Liver (tissue), 9 donors: ENCODE measurements around the gene IL1RN. TPM values are rescaled to one million over a fixed set of nuclear protein-coding genes. Genes with fewer than 3 reads are reported as not detected.

Experiments
- DNase-seq: peaks from one replicate; pipeline ENCODE4 v3.0.0-alpha.2; 2017; ENCODE audit warnings: low spot score
- H3K27ac ChIP-seq, 2 donors: one replicate each; pipeline ENCODE4 v1.7.0; 2013; ENCODE audit warnings: inconsistent platforms in 2 of 2, low read length in 2 of 2, control low read depth in 1 of 2, low read depth in 1 of 2, mild to moderate bottlenecking in 1 of 2
- H3K27me3 ChIP-seq, 4 donors: one replicate each; pipeline versions ENCODE4 v1.6.1 to v1.7.0; 2013; ENCODE audit warnings: low read length in 3 of 4, inconsistent platforms in 1 of 4, mild to moderate bottlenecking in 1 of 4, moderate library complexity in 1 of 4; ENCODE audit not compliant: control insufficient read depth in 4 of 4, insufficient read depth in 4 of 4
- H3K36me3 ChIP-seq, 4 donors: one replicate each; pipeline versions ENCODE4 v1.6.1 to v1.7.0; 2013; ENCODE audit warnings: low read length in 3 of 4, mild to moderate bottlenecking in 3 of 4, low read depth in 1 of 4, moderate library complexity in 1 of 4; ENCODE audit not compliant: control insufficient read depth in 4 of 4, insufficient read depth in 3 of 4
- H3K4me1 ChIP-seq, 4 donors: one replicate each; pipeline versions ENCODE4 v1.6.1 to v1.7.0; 2013; ENCODE audit warnings: low read length in 3 of 4, mild to moderate bottlenecking in 3 of 4, moderate library complexity in 1 of 4; ENCODE audit not compliant: control insufficient read depth in 4 of 4, insufficient read depth in 4 of 4
- H3K4me3 ChIP-seq, 3 donors: one replicate each; pipeline versions ENCODE4 v1.6.1 to v1.7.0; 2013; ENCODE audit warnings: low read length in 3 of 3, control low read depth in 1 of 3, low read depth in 1 of 3, mild to moderate bottlenecking in 1 of 3
- H3K9ac ChIP-seq, 2 donors: one replicate each; pipeline ENCODE4 v1.7.0; 2013; ENCODE audit warnings: low read length in 2 of 2, mild to moderate bottlenecking in 2 of 2, moderate library complexity in 2 of 2, control low read depth in 1 of 2, low read depth in 1 of 2
- H3K9me3 ChIP-seq, 4 donors: one replicate each; pipeline versions ENCODE4 v1.6.1 to v1.7.0; 2013; ENCODE audit warnings: low read length in 3 of 4; ENCODE audit not compliant: control insufficient read depth in 4 of 4
- EGR1 ChIP-seq, 2 donors: IDR thresholded peaks; 2 replicates each; pipeline ENCODE4 v1.6.1; 2016 to 2018; ENCODE audit warnings: antibody characterized with exemption in 2 of 2, low read depth in 2 of 2
- FOXA1 ChIP-seq: IDR thresholded peaks from 2 replicates; pipeline ENCODE4 v1.6.1; 2016; ENCODE audit warnings: antibody characterized with exemption
- FOXA2 ChIP-seq: IDR thresholded peaks from 2 replicates; pipeline ENCODE4 v1.6.1; 2016; ENCODE audit warnings: antibody characterized with exemption
- HNF4A ChIP-seq, 2 donors: conservative IDR thresholded peaks; 2 replicates each; pipeline ENCODE4 v1.6.1; 2016; ENCODE audit warnings: antibody characterized with exemption in 2 of 2, mild to moderate bottlenecking in 2 of 2
- HNF4G ChIP-seq: IDR thresholded peaks from 2 replicates; pipeline ENCODE4 v1.6.1; 2016; ENCODE audit warnings: antibody characterized with exemption
- JUND ChIP-seq, 2 donors: IDR thresholded peaks; 2 replicates each; pipeline ENCODE4 v1.6.1; 2016; ENCODE audit warnings: antibody characterized with exemption in 2 of 2
- NR2F2 ChIP-seq: IDR thresholded peaks from 2 replicates; pipeline ENCODE4 v1.6.1; 2016; ENCODE audit warnings: antibody characterized with exemption
- RAD21 ChIP-seq, 2 donors: IDR thresholded peaks; 2 replicates each; pipeline ENCODE4 v1.6.1; 2016; ENCODE audit warnings: antibody characterized with exemption in 2 of 2, mild to moderate bottlenecking in 2 of 2
- RXRA ChIP-seq, 2 donors: IDR thresholded peaks; 2 replicates each; pipeline ENCODE4 v1.6.1; 2017 to 2018; ENCODE audit warnings: antibody characterized with exemption in 2 of 2, mild to moderate bottlenecking in 1 of 2
- SP1 ChIP-seq: IDR thresholded peaks from 2 replicates; pipeline ENCODE4 v1.6.1; 2018; ENCODE audit warnings: antibody characterized with exemption, mild to moderate bottlenecking
- YY1 ChIP-seq: IDR thresholded peaks from 2 replicates; pipeline ENCODE4 v1.6.1; 2016; ENCODE audit warnings: antibody characterized with exemption, mild to moderate bottlenecking
- WGBS: extraction: QIAGEN DNeasy Blood & Tissue Kit; methylation state at CpG from one replicate; pipeline ENCODE4 v1.1.7; 2013; 5-methylcytosine and 5-hydroxymethylcytosine counted together
- polyA plus RNA-seq, 2 donors: library from polyadenylated mRNA; stranded (reverse) in 1 of 2; unstranded in 1 of 2; fragments of 200-250 nt in 1 of 2; fragments of >200 nt in 1 of 2; fragmentation: Nextera tagmentation in 1 of 2; extraction: Ambion mirVana in 1 of 2; gene quantifications; one replicate each; pipeline versions ENCODE4 v1.2.1 to v1.2.3, GENCODE V29; 2013 to 2015
- total RNA-seq, 2 donors: library from RNA; depleted of rRNA; stranded (reverse); fragments of >200 nt; gene quantifications; one replicate each; pipeline ENCODE4 v1.2.3, GENCODE V29; 2014
- TF ChIP-seq, protein P1 (sequence below): IDR thresholded peaks from 2 replicates; pipeline ENCODE4 v1.6.1; 2016; ENCODE audit warnings: antibody characterized with exemption
- TF ChIP-seq, protein P2 (sequence below): IDR thresholded peaks from 2 replicates; pipeline ENCODE4 v1.6.1; 2016; ENCODE audit warnings: antibody characterized with exemption
- TF ChIP-seq, protein P3 (sequence below): fragments of 150-350 bp; IDR thresholded peaks from 2 replicates; pipeline ENCODE4 v1.5.1; 2017; ENCODE audit warnings: improper control_type of control experiment, low read depth, low read length; ENCODE audit not compliant: missing input control
- donor health status: healthy.
- donor health status: healthy.
- donor health status: healthy.
- donor health status: healthy.
- donor health status: healthy.

IL1RN gene
- total and polyA plus RNA-seq, 4 donors: 3.9 to 121 (median 25.8) TPM

DNA sequence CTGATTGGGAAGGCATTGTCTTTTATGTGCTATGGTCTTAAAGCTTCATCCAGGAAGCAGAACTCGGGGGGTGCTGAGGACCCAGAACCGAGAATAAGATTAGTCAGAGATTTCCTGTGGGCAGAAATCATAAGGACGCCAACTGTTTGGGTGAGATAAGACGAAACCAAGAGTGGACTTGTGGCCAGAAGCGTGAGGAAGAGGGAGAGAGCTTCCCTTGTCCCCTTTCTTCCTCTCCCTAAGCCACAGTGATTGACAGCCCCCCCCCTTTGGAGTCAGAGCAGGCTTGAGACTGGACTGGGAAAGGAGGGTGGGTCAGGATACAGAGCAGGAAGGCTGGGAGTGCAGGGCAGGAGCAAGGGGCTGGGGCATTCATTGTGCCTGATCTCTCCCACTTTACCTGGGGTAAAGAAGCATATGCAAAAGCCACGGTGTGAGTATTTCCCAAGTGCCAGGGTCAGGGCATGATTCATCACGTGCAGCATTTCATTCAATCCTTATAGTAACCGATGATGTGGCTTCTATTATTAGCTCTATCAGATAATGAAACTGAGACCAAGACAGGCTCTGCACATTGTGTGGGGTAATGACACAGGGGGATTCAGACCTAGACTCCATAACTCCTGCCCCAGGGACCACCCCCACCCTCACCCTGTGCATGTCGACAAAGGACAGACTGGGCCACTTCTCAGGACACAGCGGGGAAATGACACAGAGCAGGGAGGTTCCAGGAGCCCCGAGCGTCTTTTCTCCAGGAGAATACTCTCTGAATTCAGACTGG, 3.0 kb upstream of the IL1RN start:
- peaks cover 0 to 4% (median 2%) of the 10 kb centered on the region in 4 donors for H3K36me3 ChIP-seq
- H3K4me1 ChIP-seq: peaks cover 4 to 41% (median 7%) of the 10 kb centered on the region in 4 donors
- H3K9ac ChIP-seq: peak overlapping the region in 1 of 2 donors; percentile 40
- 65% methylated on average over 12 of the region's 12 CpGs for WGBS
- H3K27me3 ChIP-seq: no peaks in the 10 kb centered on the region
- H3K27ac ChIP-seq: peak overlapping the region in 1 of 2 donors; percentile 34
- TF ChIP-seq SP1: no peak
- TF ChIP-seq, protein P1, sequence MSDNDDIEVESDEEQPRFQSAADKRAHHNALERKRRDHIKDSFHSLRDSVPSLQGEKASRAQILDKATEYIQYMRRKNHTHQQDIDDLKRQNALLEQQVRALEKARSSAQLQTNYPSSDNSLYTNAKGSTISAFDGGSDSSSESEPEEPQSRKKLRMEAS: no peak
- no peak for TF ChIP-seq RAD21 (IDR thresholded peaks at IDR 0.05)
- no peak for TF ChIP-seq JUND (IDR thresholded peaks at IDR 0.05)
- no peak for TF ChIP-seq EGR1 (IDR thresholded peaks at IDR 0.05; ENCODE audit: low read depth in 2 of 2)
- no peak for TF ChIP-seq HNF4G
- TF ChIP-seq FOXA1: no peak
- no peak for TF ChIP-seq NR2F2
- TF ChIP-seq, protein P2, sequence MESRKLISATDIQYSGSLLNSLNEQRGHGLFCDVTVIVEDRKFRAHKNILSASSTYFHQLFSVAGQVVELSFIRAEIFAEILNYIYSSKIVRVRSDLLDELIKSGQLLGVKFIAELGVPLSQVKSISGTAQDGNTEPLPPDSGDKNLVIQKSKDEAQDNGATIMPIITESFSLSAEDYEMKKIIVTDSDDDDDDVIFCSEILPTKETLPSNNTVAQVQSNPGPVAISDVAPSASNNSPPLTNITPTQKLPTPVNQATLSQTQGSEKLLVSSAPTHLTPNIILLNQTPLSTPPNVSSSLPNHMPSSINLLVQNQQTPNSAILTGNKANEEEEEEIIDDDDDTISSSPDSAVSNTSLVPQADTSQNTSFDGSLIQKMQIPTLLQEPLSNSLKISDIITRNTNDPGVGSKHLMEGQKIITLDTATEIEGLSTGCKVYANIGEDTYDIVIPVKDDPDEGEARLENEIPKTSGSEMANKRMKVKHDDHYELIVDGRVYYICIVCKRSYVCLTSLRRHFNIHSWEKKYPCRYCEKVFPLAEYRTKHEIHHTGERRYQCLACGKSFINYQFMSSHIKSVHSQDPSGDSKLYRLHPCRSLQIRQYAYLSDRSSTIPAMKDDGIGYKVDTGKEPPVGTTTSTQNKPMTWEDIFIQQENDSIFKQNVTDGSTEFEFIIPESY: no peak
- TF ChIP-seq HNF4A (conservative IDR thresholded peaks at IDR 0.05): no peak
- no peak for TF ChIP-seq RXRA (IDR thresholded peaks at IDR 0.05)
- H3K4me3 ChIP-seq: no peak overlapping the region
- no peaks in the 10 kb centered on the region for H3K9me3 ChIP-seq
- no peak for DNase-seq

DNA sequence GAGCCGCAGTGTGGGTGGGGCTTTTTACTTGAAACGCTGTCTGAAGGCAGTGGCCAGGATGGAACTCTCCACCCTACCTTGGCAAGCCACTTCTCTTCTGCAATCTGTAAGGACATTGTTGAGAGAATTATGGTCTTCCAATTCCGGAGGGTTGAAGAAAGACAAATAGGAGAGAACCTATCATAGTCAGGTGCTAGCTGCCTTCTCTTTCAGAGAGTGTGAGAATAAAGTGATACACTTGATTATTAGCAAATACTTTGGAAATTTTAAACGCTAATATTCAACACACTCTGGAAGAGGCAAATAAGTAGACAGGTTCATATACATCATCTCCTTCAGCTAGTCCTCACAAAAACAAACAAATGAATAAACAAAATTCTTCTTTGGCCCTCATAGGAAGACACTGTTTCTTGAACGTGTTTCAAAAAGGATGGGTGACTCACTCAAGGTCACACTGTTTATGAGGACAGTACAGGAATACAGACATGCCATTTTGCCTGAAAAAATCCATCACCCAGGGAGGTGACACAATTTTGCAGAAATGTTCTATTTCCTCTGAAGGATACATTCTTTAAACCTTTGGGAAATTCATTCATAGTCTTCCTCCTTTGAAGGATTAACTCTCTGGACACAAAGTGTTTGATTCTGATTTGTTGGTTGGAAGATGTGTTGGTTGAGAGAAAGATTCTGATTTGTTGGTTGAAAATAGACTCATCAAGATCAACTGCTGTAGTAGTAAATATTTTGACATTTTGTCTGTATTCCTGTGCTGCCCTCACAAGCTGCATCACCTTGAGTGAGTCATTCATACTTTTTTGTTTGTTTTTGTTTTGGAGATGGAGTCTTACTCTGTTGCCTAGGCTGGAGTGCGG, 2.2 kb upstream of the IL1RN start:
- H3K9ac ChIP-seq: peak overlapping the region in 1 of 2 donors; percentile 40
- 82% methylated on average over 6 of the region's 6 CpGs for WGBS
- H3K4me3 ChIP-seq: no peak overlapping the region
- peak overlapping the region; percentile 90 to 94 for H3K27ac ChIP-seq
- DNase-seq: no peak
- H3K4me1 ChIP-seq: peaks cover 4 to 48% (median 10%) of the 10 kb centered on the region in 4 donors
- H3K27me3 ChIP-seq: no peaks in the 10 kb centered on the region
- no peaks in the 10 kb centered on the region for H3K9me3 ChIP-seq
- no peak for TF ChIP-seq NR2F2
- no peak for TF ChIP-seq FOXA2
- TF ChIP-seq, protein P2: no peak
- no peak for TF ChIP-seq FOXA1
- no peak for TF ChIP-seq SP1
- TF ChIP-seq YY1: no peak
- TF ChIP-seq, protein P3, sequence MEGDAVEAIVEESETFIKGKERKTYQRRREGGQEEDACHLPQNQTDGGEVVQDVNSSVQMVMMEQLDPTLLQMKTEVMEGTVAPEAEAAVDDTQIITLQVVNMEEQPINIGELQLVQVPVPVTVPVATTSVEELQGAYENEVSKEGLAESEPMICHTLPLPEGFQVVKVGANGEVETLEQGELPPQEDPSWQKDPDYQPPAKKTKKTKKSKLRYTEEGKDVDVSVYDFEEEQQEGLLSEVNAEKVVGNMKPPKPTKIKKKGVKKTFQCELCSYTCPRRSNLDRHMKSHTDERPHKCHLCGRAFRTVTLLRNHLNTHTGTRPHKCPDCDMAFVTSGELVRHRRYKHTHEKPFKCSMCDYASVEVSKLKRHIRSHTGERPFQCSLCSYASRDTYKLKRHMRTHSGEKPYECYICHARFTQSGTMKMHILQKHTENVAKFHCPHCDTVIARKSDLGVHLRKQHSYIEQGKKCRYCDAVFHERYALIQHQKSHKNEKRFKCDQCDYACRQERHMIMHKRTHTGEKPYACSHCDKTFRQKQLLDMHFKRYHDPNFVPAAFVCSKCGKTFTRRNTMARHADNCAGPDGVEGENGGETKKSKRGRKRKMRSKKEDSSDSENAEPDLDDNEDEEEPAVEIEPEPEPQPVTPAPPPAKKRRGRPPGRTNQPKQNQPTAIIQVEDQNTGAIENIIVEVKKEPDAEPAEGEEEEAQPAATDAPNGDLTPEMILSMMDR: no peak
- peaks cover 0 to 12% (median 3%) of the 10 kb centered on the region in 4 donors for H3K36me3 ChIP-seq
